PC-3 (cell line): ENCODE measurements around the gene CLTCL1. TPM values are rescaled to one million over a fixed set of nuclear protein-coding genes. Genes with fewer than 3 reads are reported as not detected.

Experiments used
- ATAC-seq: fragments of 200-7000 bp; cut with Tn5 transposase; 2 replicates; pipeline ENCODE4 v1.9.1; 2020; ENCODE audit warnings: mild to moderate bottlenecking, moderate library complexity
- BruUV-seq: library from RNA; stranded (reverse); fragments of 400-500 nt; replicated peaks from 2 replicates; lab custom pipeline; 2021; lab: Mats Ljungman, UMichigan
- CTCF ChIA-PET: fragments of 300-600 bp; sonication (Branson Sonifier 250); formaldehyde crosslinking; loops from one replicate; lab custom pipeline; 2022; ENCODE audit warnings: antibody characterized with exemption; lab: Charles Lee
- POLR2A ChIA-PET: fragments of 300-600 bp; sonication (Branson Sonifier 250); formaldehyde crosslinking; loops from one replicate; lab custom pipeline; 2022; ENCODE audit warnings: antibody characterized with exemption; ENCODE audit not compliant: unreplicated experiment; lab: Charles Lee
- DNase-seq: peaks from one replicate; pipeline ENCODE4 v3.0.0-alpha.2; 2015
- H2AFZ ChIP-seq: fragments of 300-600 bp; sonication (generic); 2 replicates; pipeline ENCODE4 v1.6.0; 2016; ENCODE audit warnings: antibody characterized with exemption, low read length
- H3F3A ChIP-seq: fragments of 300-600 bp; sonication (generic); one replicate; pipeline ENCODE4 v1.6.0; 2017; ENCODE audit warnings: antibody characterized with exemption, low read length, control low read depth, mild to moderate bottlenecking; ENCODE audit not compliant: unreplicated experiment
- H3K27ac ChIP-seq: fragments of 300-600 bp; sonication (generic); 2 replicates; pipeline ENCODE4 v1.5.1; 2016; ENCODE audit warnings: mild to moderate bottlenecking, low read length
- H3K27me3 ChIP-seq: fragments of 300-600 bp; sonication (generic); 2 replicates; pipeline ENCODE4 v1.6.1; 2016; ENCODE audit warnings: low read length, mixed read lengths
- H3K36me3 ChIP-seq: fragments of 300-600 bp; sonication (generic); 2 replicates; pipeline ENCODE4 v1.6.1; 2016; ENCODE audit warnings: low read depth, mixed run types, low read length, mixed read lengths
- H3K4me1 ChIP-seq: fragments of 300-600 bp; sonication (generic); 2 replicates; pipeline ENCODE4 v1.5.1; 2016; ENCODE audit warnings: low read length; ENCODE audit not compliant: insufficient read depth
- H3K4me2 ChIP-seq: fragments of 300-600 bp; sonication (generic); 2 replicates; pipeline ENCODE4 v1.6.0; 2016; ENCODE audit warnings: low read length
- H3K4me3 ChIP-seq: fragments of 300-600 bp; sonication (generic); 2 replicates; pipeline ENCODE4 v1.5.1; 2016; ENCODE audit warnings: mild to moderate bottlenecking, low read length, mixed read lengths
- H3K79me2 ChIP-seq: fragments of 300-600 bp; sonication (generic); 2 replicates; pipeline ENCODE4 v1.6.1; 2017; ENCODE audit warnings: low read length, mixed read lengths
- H3K9ac ChIP-seq: fragments of 300-600 bp; sonication (generic); 2 replicates; pipeline ENCODE4 v1.6.0; 2016; ENCODE audit warnings: mild to moderate bottlenecking, low read length
- H3K9me2 ChIP-seq: fragments of 300-600 bp; sonication (generic); replicated peaks from 2 replicates; pipeline ENCODE4 v1.6.1; 2016; ENCODE audit warnings: mixed run types, low read length, mixed read lengths
- H3K9me3 ChIP-seq: fragments of 300-600 bp; sonication (generic); 2 replicates; pipeline ENCODE4 v1.6.1; 2016; ENCODE audit warnings: low read length, mixed read lengths
- H4K20me1 ChIP-seq: fragments of 300-600 bp; sonication (generic); 2 replicates; pipeline ENCODE4 v1.6.1; 2016; ENCODE audit warnings: low read length, mixed read lengths
- CTCF ChIP-seq: fragments of 300-600 bp; sonication (generic); conservative IDR thresholded peaks from 2 replicates; pipeline ENCODE4 v1.5.1; 2017; ENCODE audit warnings: antibody characterized with exemption, low read depth, mild to moderate bottlenecking, low read length
- EZH2 ChIP-seq: fragments of 300-600 bp; sonication (generic); IDR thresholded peaks from one replicate; pipeline ENCODE4 v1.6.1; 2017; ENCODE audit warnings: antibody characterized with exemption, mild to moderate bottlenecking, low read length; ENCODE audit not compliant: unreplicated experiment
- EZH2phosphoT487 ChIP-seq: fragments of 300-600 bp; sonication (generic); IDR thresholded peaks from 2 replicates; pipeline ENCODE4 v1.6.1; 2018; ENCODE audit warnings: mild to moderate bottlenecking, antibody characterized with exemption, low read length, borderline replicate concordance
- intact Hi-C: fragments of 100-400 bp; cut with micrococcal nuclease; formaldehyde crosslinking; loops from 2 replicates; pipeline ENCODE4 v1.9.0; 2023
- total RNA-seq: library from RNA; depleted of rRNA; stranded (reverse); fragments of >200 nt; gene quantifications from 2 replicates; pipeline ENCODE4 v1.2.3, GENCODE V29; 2014

The CLTCL1 gene
- total RNA-seq, 1 experiment from 2014 or later, result 5.5 TPM

- Histone ChIP-seq H3K9me2 (no peaks in the 10 kb centered on the region), H4K20me1 (no peaks in the 10 kb centered on the region), H3F3A (no peaks in the 10 kb centered on the region), H3K27ac (no peak overlapping the region), H3K4me1 (no peaks in the 10 kb centered on the region), H3K79me2 (no peaks in the 10 kb centered on the region), H3K36me3 (no peaks in the 10 kb centered on the region; the same call in 1 of the 2 replicates), H3K9ac (no peak overlapping the region), H3K9me3 (no peaks in the 10 kb centered on the region), H3K27me3 (no peaks in the 10 kb centered on the region), H3K4me2 (no peak overlapping the region), H3K4me3 (no peak overlapping the region), H2AFZ (no peak overlapping the region)
- no peak for ATAC-seq
- no peak for DNase-seq
- intact Hi-C loops, result no loop called here
- CTCF ChIA-PET, result no interaction called here
- no peak for TF ChIP-seq EZH2
- TF ChIP-seq EZH2phosphoT487, result no peak
- no peak for TF ChIP-seq CTCF
- BruUV-seq, result no TSS peak
- POLR2A ChIA-PET, result no interaction called here
Measured at GRCh38 chr22:19224985-19225384, 66.5 kb downstream of the CLTCL1 start.

- H3K36me3 ChIP-seq, result no peaks in the 10 kb centered on the region; the same call in 1 of the 2 replicates
- DNase-seq (no peak), ATAC-seq (no peak)
- TF ChIP-seq CTCF (no peak), EZH2 (no peak), EZH2phosphoT487 (no peak)
- no peaks in the 10 kb centered on the region for H4K20me1 ChIP-seq
- no peaks in the 10 kb centered on the region for H3K9me2 ChIP-seq
- H3K4me2 ChIP-seq, result no peak overlapping the region
- H3K27me3 ChIP-seq, result no peaks in the 10 kb centered on the region
- H3K79me2 ChIP-seq, result no peaks in the 10 kb centered on the region
- POLR2A ChIA-PET, result no interaction called here
- CTCF ChIA-PET, result no interaction called here
- intact Hi-C loops, result no loop called here
- no peaks in the 10 kb centered on the region for H3K9me3 ChIP-seq
- no TSS peak for BruUV-seq
- no peaks in the 10 kb centered on the region for H3K4me1 ChIP-seq
- no peak overlapping the region for H3K4me3 ChIP-seq
- H3F3A ChIP-seq, result no peaks in the 10 kb centered on the region
- H2AFZ ChIP-seq, result no peak overlapping the region
- no peak overlapping the region for H3K9ac ChIP-seq
- no peak overlapping the region for H3K27ac ChIP-seq
Measured at GRCh38 chr22:19224557-19224956, 67.0 kb downstream of the CLTCL1 start.

GRCh38 chr22:19223617-19224016, 67.9 kb downstream of the CLTCL1 start:
- H3K27ac ChIP-seq, result no peak overlapping the region
- no peaks in the 10 kb centered on the region for H3K36me3 ChIP-seq

More at GRCh38 chr22:19223617-19224016, 67.9 kb downstream of the CLTCL1 start:
- CTCF ChIA-PET, result no interaction called here
- Histone ChIP-seq H3K79me2 (no peaks in the 10 kb centered on the region), H3K27me3 (no peaks in the 10 kb centered on the region), H3K9me3 (no peaks in the 10 kb centered on the region), H3K4me2 (no peak overlapping the region), H2AFZ (no peak overlapping the region), H3K9ac (no peak overlapping the region), H3F3A (no peaks in the 10 kb centered on the region), H3K4me1 (no peaks in the 10 kb centered on the region), H3K4me3 (no peak overlapping the region), H3K9me2 (no peaks in the 10 kb centered on the region), H4K20me1 (no peaks in the 10 kb centered on the region)
- no TSS peak for BruUV-seq
- TF ChIP-seq EZH2phosphoT487 (no peak), EZH2 (no peak), CTCF (no peak)
- intact Hi-C loops, result no loop called here
- POLR2A ChIA-PET, result no interaction called here
- no peak for DNase-seq
- ATAC-seq, result no peak
